Adipocyte (in vitro differentiated cells): ENCODE results near the gene C1QTNF8.
"Not testable (repeated sequence)": the region's sequence is repeated elsewhere in the genome, so short reads cannot be mapped to it uniquely, and the experiment has no call there.

Experiments
- DNase-seq: peaks from one replicate; pipeline ENCODE4 v3.0.0-alpha.2; 2015; ENCODE audit warnings: low read depth
- H3K27me3 ChIP-seq: replicated peaks from 2 replicates; pipeline ENCODE4 v1.7.0; 2013; ENCODE audit warnings: mild to moderate bottlenecking, low read length, moderate library complexity; ENCODE audit not compliant: control insufficient read depth, insufficient read depth
- H3K36me3 ChIP-seq: 2 replicates; pipeline ENCODE4 v1.7.0; 2013; ENCODE audit warnings: low read length, mild to moderate bottlenecking, moderate library complexity; ENCODE audit not compliant: control insufficient read depth, insufficient read depth, severe bottlenecking
- H3K4me1 ChIP-seq: 2 replicates; pipeline ENCODE4 v1.7.0; 2013; ENCODE audit warnings: mild to moderate bottlenecking, low read length, moderate library complexity; ENCODE audit not compliant: control insufficient read depth, insufficient read depth
- H3K4me3 ChIP-seq: 2 replicates; pipeline ENCODE4 v1.7.0; 2013; ENCODE audit warnings: mild to moderate bottlenecking, low read length, moderate library complexity
- H3K9ac ChIP-seq: 2 replicates; pipeline ENCODE4 v1.7.0; 2013; ENCODE audit warnings: mild to moderate bottlenecking, low read length, moderate library complexity
- H3K9me3 ChIP-seq: 2 replicates; pipeline ENCODE4 v1.7.0; 2013; ENCODE audit warnings: mild to moderate bottlenecking, low read length, moderate library complexity; ENCODE audit not compliant: control insufficient read depth

Gene C1QTNF8

DNA sequence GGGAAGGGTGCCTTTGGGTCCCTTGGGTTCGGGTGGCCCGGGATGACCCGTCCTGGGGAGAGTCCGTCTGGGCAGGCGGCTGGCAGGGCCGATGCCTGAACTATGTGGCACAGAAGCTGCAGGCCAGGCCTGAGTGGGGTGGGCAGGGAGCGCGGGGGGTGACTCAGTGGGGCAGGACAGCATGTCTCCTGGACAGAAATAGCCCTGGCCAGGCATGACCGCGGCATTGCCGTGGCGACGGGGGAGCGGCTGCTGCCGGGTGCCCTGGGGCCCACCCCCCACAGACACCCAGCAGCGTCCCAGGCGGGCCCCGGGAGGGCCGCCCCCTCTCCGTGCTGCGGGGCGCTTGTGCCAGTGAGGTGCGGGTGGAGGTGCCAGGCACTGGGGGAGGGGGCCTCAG, 1.8 kb upstream of the C1QTNF8 start:
- H3K27me3 ChIP-seq = peaks cover 11% of the 10 kb centered on the region
- H3K9me3 ChIP-seq = no peaks in the 10 kb centered on the region
- peaks cover 11% of the 10 kb centered on the region for H3K4me1 ChIP-seq
- no peak overlapping the region for H3K9ac ChIP-seq
- peak; percentile 34 for DNase-seq
- no peak overlapping the region for H3K4me3 ChIP-seq
- H3K36me3 ChIP-seq = no peaks in the 10 kb centered on the region

DNA sequence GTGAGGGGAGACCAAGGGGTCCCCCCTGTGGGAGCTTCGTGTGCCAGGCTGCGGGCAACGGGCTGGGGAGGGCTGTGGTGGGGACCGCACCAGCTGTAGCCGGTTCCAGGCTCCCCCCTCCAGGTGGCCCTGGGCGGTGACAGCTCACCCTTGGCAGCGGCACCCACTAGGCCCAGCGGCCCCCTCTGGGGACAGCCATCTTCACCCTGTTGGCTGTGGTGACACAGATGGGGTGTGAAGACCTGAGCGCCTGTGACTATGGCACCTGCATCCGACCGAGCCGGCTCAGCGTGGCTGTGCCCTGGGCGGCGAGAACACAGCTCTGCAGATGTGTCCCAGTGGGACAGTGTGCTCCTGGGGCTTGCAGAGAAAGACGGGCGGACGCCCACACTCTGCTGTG, 1.1 kb upstream of the C1QTNF8 start:
- H3K36me3 ChIP-seq = no peaks in the 10 kb centered on the region
- no peaks in the 10 kb centered on the region for H3K9me3 ChIP-seq
- H3K27me3 ChIP-seq = peaks cover 12% of the 10 kb centered on the region
- DNase-seq = no peak
- peaks cover 11% of the 10 kb centered on the region for H3K4me1 ChIP-seq
- H3K4me3 ChIP-seq = no peak overlapping the region
- H3K9ac ChIP-seq = no peak overlapping the region

DNA sequence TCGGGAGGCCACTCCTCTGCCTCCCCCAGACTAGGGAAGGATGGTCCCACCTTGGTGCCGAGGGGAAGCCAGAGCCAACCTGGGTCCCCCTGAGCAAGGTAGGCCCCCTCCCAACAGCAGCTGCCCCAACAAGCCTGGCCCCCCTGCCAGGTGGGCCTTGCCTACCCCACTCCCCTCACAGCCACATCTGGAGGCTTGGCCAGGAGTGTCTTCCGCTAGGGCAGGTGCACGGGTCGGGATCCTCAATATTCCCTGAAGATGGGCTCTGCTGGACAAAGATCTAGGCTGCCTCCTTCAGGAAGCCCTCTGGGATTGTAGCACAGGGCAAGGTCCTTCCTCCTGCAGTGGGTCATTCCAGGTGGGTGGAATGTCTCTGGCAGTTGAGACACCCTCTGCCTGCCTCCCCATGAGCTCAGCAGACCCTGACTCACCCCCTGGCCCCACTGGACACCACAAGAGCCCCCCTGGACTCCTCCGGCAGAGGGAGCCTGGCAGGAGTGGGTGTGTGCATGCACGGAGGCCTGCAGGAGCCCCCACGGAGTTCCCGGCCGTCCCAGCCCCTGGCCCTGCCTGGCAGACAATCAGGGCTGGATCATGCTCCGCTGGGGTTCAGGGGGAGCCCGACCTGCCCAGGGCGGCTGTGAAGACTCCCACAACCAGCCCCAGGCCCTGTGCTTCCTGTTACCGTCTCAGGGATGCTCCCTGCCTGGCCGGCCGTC, 435 bp downstream of the C1QTNF8 start:
- Histone ChIP-seq H3K9ac (no peak overlapping the region), H3K4me1 (peaks cover 11% of the 10 kb centered on the region), H3K4me3 (no peak overlapping the region), H3K27me3 (peaks cover 10% of the 10 kb centered on the region), H3K9me3 (no peaks in the 10 kb centered on the region), H3K36me3 (no peaks in the 10 kb centered on the region)
- DNase-seq = no peak

DNA sequence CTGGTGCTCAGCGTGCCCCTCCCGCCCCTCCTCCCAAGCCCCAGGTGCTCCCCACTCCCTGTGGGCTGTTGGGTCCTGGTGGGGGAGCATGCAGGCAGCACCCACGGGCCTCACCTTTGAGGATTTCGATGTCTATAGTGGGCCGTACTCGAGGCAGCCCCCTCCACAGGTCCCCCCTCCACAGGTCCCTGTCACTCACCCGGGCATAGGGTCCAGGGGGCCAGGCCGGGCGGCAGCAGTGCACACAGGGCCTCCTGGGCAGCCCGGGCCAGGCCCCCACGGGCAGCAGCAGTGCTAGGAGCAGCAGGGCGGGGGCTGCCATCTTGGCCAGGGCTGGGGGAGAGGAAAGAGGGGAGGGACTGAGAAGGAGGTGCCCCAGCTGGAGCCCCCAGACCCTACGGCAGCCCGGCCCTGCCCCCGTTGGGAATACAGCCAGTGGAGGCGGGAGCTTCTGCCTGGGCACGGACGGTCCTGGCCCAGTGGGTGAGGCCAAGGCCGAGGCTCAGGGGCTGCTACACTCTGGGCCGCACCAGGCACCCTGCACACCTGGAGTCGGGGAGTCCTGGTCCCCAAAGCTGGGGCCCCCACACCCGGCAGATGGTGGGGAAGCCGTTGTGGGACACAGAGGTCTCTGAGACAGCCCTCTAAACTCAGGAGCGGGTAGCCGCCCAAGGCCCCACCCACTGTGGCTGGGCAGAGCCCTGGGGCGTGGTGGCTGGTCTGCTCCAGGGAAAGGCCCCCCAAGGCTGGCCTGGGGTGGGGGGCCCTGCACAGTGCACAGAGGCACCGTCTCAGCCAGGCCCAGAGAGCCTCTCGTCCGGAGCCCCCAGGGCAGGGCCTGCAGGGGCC, 1.2 kb downstream of the C1QTNF8 start:
- peaks cover 15% of the 10 kb centered on the region for H3K4me1 ChIP-seq
- H3K4me3 ChIP-seq = no peak overlapping the region
- H3K27me3 ChIP-seq = peaks cover 8% of the 10 kb centered on the region
- H3K36me3 ChIP-seq = no peaks in the 10 kb centered on the region
- no peak overlapping the region for H3K9ac ChIP-seq
- no peaks in the 10 kb centered on the region for H3K9me3 ChIP-seq
- no peak for DNase-seq

DNA sequence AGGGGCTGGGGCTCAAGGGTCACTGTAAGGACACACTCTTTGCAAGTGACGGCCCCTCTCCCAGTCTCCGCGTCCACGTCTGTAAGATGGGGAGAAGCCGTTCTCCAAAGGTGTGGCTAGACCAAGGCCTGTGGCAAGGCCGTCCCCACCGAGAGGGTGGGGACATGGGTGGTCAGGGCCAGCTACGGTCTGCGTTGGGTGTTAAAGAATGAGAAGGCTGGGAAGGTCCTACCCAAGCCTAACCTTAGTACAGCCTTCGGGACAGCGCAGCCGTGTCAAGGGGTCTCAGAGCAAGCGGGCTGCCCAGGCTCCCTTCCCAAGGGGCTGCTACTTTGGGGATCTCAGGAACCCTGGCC, 1.9 kb downstream of the C1QTNF8 start:
- peaks cover 10% of the 10 kb centered on the region for H3K27me3 ChIP-seq

DNA sequence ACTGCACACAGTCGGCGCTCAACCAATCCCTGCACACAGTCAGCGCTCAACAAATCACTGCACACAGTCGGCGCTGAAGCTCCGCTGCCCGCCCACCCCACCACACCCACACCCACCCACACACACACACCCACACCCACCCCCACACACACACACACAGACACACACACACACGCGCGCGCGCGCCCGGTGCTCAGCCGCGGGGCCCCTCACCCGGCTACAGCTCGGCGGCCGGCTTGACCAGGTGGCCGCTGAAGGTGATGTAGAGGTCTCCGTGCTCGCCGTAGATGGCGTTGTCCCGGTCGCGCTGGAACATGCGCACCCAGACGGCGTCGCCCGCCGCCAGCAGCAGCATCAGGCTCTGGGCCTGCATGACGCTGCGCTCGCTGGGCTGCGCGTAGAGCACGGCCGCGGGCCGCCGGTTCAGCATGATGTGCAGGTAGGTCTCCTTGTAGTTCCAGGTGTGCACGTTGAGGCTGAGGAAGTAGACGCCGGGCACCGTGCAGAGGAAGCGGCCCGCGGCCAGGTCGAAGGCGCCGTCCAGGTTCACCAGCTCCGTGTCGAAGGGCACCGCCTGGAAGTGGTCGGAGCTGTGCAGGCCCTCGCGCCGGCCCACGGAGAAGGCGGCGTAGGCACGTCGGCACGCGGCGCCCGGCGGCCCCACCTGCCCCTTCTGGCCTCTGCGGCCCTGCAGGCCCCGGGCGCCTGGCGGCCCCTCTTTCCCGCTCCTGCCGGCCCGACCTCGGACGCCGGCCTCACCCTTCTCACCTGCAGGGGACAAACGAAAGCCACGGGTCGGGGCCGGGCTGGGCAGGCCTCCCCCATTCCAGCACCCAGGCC, 2.5 kb downstream of the C1QTNF8 start:
- no peak for DNase-seq
- peaks cover 15% of the 10 kb centered on the region for H3K27me3 ChIP-seq
- no peak overlapping the region for H3K9ac ChIP-seq
- H3K4me3 ChIP-seq = no peak overlapping the region
- no peaks in the 10 kb centered on the region for H3K9me3 ChIP-seq
- H3K36me3 ChIP-seq = no peaks in the 10 kb centered on the region
- H3K4me1 ChIP-seq = peaks cover 20% of the 10 kb centered on the region

More for the DNA sequence above, 1.9 kb downstream of the C1QTNF8 start:
- no peaks in the 10 kb centered on the region for H3K36me3 ChIP-seq
- no peak overlapping the region for H3K4me3 ChIP-seq
- no peak overlapping the region for H3K9ac ChIP-seq
- no peak for DNase-seq
- H3K9me3 ChIP-seq = no peaks in the 10 kb centered on the region
- H3K4me1 ChIP-seq = peaks cover 20% of the 10 kb centered on the region

DNA sequence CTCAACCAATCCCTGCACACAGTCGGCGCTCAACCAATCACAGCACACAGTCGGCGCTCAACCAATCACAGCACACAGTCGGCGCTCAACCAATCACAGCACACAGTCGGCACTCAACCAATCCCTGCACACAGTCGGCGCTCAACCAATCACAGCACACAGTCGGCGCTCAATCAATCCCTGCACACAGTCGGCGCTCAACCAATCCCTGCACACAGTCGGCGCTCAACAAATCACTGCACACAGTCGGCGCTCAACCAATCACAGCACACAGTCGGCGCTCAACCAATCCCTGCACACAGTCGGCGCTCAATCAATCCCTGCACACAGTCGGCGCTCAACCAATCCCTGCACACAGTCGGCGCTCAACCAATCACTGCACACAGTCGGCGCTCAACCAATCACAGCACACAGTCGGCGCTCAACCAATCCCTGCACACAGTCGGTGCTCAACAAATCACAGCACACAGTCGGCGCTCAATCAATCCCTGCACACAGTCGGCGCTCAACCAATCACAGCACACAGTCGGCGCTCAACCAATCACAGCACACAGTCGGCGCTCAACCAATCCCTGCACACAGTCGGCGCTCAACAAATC, 3.3 kb downstream of the C1QTNF8 start:
- not testable (repeated sequence) for H3K9me3 ChIP-seq, DNase-seq, H3K4me3 ChIP-seq, H3K9ac ChIP-seq, H3K36me3 ChIP-seq
- H3K4me1 ChIP-seq = peaks cover 17% of the 10 kb centered on the region
- H3K27me3 ChIP-seq = peaks cover 22% of the 10 kb centered on the region

DNA sequence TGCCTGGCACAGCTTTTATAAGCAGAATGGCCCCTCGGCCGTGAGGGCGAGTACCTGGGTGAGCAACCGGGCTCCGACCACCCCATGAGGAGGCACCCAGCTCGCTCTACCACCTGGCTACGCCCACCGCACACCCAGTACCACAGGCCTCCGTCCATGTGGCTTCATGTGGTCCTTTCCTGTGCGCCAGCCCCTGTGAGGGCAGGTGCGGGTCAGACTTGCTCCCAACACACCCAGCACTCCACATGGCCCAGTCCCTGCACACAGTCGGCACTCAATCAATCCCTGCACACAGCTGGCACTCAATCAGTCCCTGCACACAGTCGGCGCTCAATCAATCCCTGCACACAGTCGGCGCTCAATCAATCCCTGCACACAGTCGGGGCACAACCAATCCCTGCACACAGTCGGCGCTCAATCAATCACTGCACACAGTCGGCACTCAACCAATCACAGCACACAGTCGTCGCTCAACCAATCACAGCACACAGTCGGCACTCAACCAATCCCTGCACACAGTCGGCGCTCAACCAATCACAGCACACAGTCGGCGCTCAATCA, 4.0 kb downstream of the C1QTNF8 start:
- H3K27me3 ChIP-seq = peaks cover 22% of the 10 kb centered on the region
- no peak for DNase-seq
- no peaks in the 10 kb centered on the region for H3K36me3 ChIP-seq
- no peak overlapping the region for H3K4me3 ChIP-seq
- no peaks in the 10 kb centered on the region for H3K9me3 ChIP-seq
- H3K9ac ChIP-seq = no peak overlapping the region
- peaks cover 10% of the 10 kb centered on the region for H3K4me1 ChIP-seq

DNA sequence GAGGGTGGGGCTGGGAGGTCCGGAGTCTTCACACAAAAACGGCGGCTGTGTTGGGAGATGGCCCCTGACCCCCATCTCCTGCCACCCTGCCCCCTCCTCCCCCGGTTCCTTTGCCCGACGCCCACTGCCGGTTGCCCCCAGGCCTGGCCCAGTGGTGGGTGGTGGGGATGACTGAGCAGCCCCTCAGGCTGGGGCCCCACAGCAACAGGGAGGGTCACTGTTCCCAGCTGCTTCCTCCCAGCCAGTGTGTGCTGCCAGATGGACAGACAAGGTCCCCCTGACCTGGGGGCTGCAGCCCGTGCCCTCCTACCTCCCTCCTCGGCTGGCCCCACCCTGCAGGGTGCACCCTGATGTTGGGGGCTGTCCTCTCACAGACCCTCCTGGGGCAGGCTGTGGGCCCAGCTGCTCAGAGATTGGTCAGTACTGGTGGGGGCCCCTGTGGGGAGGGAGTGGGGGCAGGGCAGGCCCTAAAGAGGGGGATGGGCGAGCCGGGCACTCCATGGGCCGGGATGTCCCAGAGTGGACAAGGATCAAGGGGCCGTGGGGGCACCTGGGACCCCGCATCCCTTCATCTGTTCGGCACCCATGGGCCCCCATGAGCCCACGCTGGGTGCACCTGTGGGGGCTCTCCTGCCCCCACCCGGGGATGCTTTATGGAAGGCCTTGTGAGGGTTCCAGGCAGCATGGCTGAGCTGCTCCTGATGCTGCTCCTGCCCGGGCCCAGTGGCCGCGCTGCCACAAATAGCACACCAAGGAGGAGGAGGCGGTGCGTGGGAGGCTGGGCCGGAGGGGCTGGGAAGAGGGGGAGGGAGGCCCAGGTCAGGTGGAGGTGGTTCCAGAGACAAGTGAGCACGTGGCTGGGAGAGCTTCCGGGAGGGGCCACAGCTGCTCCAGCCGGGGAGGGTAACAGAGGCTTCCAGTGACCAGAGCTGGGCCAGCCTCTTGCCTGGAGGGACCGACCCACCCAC, 5.1 kb downstream of the C1QTNF8 start:
- no peak overlapping the region for H3K4me3 ChIP-seq
- peaks cover 10% of the 10 kb centered on the region for H3K4me1 ChIP-seq
- no peak for DNase-seq
- no peaks in the 10 kb centered on the region for H3K9me3 ChIP-seq
- peaks cover 22% of the 10 kb centered on the region for H3K27me3 ChIP-seq
- no peaks in the 10 kb centered on the region for H3K36me3 ChIP-seq
- no peak overlapping the region for H3K9ac ChIP-seq
